Ishikawa (cell line): ENCODE results near the gene SPDYE1.
A peak's percentile ranks its signal among the peaks of the same experiment; 100 is the strongest.

Source experiments
- EP300 ChIP-seq: IDR thresholded peaks from 2 replicates; pipeline ENCODE4 v1.6.1; 2012; ENCODE audit warnings: borderline replicate concordance
- YY1 ChIP-seq: IDR thresholded peaks from 2 replicates; pipeline ENCODE4 v1.6.1; 2012; ENCODE audit warnings: low read depth
- TF ChIP-seq, protein P1 (sequence below): IDR thresholded peaks from 2 replicates; pipeline ENCODE4 v1.6.1; 2012

DNA sequence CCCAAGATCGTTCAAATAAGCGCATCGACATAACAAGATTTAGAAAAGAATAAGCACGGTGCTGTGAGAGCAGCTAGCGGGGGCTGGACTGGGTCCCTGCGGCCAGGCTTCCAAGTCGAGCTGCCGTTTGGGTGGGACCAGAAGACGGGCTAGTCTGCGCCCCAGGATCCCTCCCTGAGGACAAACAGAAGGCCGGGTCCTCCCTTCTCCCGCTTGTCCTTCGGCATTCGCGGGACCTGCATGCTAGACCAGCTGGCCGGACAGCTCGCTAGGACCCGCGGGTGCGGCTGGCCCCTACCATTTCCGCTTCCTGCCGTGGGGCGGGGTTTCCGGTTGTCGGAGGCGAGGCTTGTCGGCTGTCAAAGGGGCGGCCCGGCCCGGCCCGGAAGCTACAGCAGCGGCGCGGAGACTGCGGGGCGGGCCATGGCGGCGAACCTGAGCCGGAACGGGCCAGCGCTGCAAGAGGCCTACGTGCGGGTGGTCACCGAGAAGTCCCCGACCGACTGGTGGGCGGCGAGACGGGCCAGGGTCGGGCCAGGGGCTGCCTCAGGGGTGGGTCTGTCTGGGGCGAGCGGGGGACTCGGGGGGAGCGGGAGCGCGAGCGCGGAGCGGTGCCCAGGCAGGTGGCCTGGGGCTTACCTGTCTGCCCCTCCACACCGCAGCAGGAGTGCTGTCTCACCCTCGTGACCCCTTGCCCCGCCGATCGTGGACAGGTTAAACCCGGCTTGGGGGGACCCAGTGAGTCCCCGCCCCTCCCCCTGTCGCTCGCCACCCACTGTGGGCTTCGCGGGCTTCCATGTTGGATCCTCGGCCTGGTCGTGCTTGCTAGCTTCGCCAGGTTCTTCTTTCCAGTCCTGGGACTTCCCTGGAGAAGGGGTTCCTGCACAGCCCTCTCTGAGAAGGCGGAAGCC, 46.9 kb downstream of the SPDYE1 start, which contains the start of gene DBNL:
- TF ChIP-seq EP300 (no peak), YY1 (peak; percentile 80)
- TF ChIP-seq, protein P1, sequence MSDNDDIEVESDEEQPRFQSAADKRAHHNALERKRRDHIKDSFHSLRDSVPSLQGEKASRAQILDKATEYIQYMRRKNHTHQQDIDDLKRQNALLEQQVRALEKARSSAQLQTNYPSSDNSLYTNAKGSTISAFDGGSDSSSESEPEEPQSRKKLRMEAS = peak; percentile 95
